ENCODE results near the gene INIP. TPM values are rescaled to one million over a fixed set of nuclear protein-coding genes. Genes with fewer than 3 reads are reported as not detected.
"Not testable (repeated sequence)": the region's sequence is repeated elsewhere in the genome, so short reads cannot be mapped to it uniquely, and the experiment has no call there.

The INIP gene
- total RNA-seq, 1 donor from 2014 or later, result 19.9 TPM

DNA sequence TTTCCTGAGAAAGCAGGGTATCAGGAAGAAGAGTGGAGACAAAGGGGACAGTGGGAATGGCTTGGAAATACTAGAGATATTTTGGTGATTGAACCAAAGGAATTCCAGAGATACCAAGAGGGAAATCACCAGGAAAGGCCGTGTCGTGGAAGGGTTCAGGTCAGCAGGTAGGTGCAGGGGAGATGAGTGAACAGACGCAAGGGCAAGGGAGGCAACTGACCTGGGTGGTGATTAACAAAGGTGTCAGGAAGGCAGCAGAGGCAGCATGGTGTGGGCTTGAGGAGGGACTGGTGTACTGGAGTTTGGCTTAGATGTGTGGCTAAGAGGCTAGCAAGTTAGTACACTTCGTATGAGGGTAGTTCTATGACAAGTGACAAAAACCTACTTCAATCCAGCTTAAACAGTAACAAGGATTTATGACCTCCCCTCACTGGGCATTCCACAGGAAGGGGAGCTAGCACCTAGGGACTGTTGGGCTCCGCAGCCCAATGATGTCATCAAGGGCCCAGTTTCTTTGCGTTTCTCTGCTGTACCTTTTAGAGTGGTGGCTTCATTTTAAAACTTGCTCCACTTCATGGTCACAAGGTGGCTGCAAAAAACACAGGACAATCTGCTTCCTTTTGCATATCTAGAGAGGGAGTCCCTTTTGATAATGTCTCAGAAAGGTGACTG lies 37.0 kb downstream of the INIP start:
- TF ChIP-seq POLR2A (IDR thresholded peaks at IDR 0.05) (no peak), POLR2AphosphoS5 (IDR thresholded peaks at IDR 0.05; ENCODE audit: insufficient read depth in 1 of 2, low read depth in 1 of 2) (no peak)
- TF ChIP-seq, protein P1, sequence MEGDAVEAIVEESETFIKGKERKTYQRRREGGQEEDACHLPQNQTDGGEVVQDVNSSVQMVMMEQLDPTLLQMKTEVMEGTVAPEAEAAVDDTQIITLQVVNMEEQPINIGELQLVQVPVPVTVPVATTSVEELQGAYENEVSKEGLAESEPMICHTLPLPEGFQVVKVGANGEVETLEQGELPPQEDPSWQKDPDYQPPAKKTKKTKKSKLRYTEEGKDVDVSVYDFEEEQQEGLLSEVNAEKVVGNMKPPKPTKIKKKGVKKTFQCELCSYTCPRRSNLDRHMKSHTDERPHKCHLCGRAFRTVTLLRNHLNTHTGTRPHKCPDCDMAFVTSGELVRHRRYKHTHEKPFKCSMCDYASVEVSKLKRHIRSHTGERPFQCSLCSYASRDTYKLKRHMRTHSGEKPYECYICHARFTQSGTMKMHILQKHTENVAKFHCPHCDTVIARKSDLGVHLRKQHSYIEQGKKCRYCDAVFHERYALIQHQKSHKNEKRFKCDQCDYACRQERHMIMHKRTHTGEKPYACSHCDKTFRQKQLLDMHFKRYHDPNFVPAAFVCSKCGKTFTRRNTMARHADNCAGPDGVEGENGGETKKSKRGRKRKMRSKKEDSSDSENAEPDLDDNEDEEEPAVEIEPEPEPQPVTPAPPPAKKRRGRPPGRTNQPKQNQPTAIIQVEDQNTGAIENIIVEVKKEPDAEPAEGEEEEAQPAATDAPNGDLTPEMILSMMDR (IDR thresholded peaks at IDR 0.05), result no peak
- intact Hi-C loops (cut with DNase I), result no loop called here
- no peaks in the 10 kb centered on the region for H3K36me3 ChIP-seq
- H3K27ac ChIP-seq, result no peak overlapping the region
- H3K4me3 ChIP-seq, result no peak overlapping the region
- DNase-seq (ENCODE audit: extremely low spot score in 2 of 2), result no peak
- H3K4me1 ChIP-seq, result no peaks in the 10 kb centered on the region
- H3K27me3 ChIP-seq, result no peaks in the 10 kb centered on the region
- peaks cover 6% of the 10 kb centered on the region for H3K9me3 ChIP-seq

- no peaks in the 10 kb centered on the region for H3K36me3 ChIP-seq
- no peak overlapping the region for H3K4me3 ChIP-seq
- H3K9me3 ChIP-seq, result peaks cover 6% of the 10 kb centered on the region
- DNase-seq (ENCODE audit: extremely low spot score in 2 of 2), result no peak
- no peaks in the 10 kb centered on the region for H3K27me3 ChIP-seq
- intact Hi-C loops (cut with DNase I), result no loop called here
- H3K4me1 ChIP-seq, result no peaks in the 10 kb centered on the region
- TF ChIP-seq, protein P1 (IDR thresholded peaks at IDR 0.05), result no peak
- TF ChIP-seq POLR2AphosphoS5 (IDR thresholded peaks at IDR 0.05; ENCODE audit: insufficient read depth in 1 of 2, low read depth in 1 of 2) (no peak), POLR2A (IDR thresholded peaks at IDR 0.05) (no peak)
- H3K27ac ChIP-seq, result no peak overlapping the region
Measured at GRCh38 chr9:112677040-112677439, 40.9 kb downstream of the INIP start.

- H3K36me3 ChIP-seq; H3K4me1 ChIP-seq; H3K4me3 ChIP-seq; H3K27me3 ChIP-seq; H3K9me3 ChIP-seq; intact Hi-C loops (cut with DNase I); H3K27ac ChIP-seq; DNase-seq (ENCODE audit: extremely low spot score in 2 of 2): not testable (repeated sequence)
Measured at GRCh38 chr9:112673221-112673620, 44.7 kb downstream of the INIP start.

DNA sequence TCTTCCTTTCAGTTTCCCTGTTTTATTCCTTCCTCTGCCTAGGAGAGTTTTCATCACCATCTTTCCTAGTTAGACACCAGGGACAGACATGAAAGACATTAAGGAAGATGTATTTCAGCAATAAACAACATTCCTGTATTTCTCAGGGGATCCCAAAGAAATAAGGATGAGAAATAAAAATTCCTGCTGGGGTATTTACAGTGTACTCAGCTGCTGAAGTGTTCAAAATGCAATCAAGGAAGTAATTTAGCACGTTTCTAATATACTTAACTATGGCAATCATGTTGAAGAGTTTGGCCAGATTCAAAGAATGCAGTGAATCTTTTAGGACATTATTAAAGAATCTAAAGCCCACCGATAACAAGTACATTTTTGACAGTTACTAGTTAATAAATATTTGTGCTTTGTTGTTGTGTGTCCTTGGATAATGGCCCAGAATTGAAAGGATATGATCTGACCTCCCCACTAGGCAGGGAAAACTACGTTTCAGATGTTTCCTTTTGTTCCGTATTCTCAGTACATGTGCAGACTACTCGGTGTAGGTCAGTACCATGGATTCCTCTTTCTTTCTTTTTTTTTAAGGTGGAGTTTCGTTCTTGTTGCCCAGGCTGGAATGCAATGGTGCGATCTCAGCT lies 46.8 kb downstream of the INIP start:
- Histone ChIP-seq H3K27ac (no peak overlapping the region), H3K27me3 (no peaks in the 10 kb centered on the region), H3K36me3 (no peaks in the 10 kb centered on the region), H3K9me3 (no peaks in the 10 kb centered on the region), H3K4me1 (peaks cover 4% of the 10 kb centered on the region), H3K4me3 (no peak overlapping the region)
- TF ChIP-seq POLR2AphosphoS5 (IDR thresholded peaks at IDR 0.05; ENCODE audit: insufficient read depth in 1 of 2, low read depth in 1 of 2) (no peak), POLR2A (IDR thresholded peaks at IDR 0.05) (no peak)
- TF ChIP-seq, protein P1 (IDR thresholded peaks at IDR 0.05), result no peak
- DNase-seq (ENCODE audit: extremely low spot score in 2 of 2), result no peak
- intact Hi-C loops (cut with DNase I), result no loop called here

DNA sequence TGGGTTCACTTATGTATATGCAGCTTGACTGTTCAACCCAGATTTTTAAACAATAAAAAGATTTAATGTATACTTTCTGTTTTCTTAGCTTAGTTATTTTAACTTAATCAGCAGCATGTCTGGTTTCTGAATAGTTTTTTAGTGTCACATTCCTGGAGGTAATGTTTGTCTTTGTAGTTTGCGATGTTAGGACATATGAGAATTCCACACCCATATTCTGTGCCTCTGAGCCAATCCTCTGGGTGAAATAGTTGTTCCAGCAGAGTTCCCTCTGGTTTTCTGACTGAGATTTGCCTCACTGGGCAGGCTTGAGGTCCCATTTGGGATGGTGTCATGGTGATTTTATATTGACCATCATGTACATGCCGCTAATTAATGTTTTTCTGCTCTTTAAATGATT lies 48.6 kb downstream of the INIP start:
- H3K4me3 ChIP-seq, result no peak overlapping the region
- H3K27ac ChIP-seq, result no peak overlapping the region
- no peak for DNase-seq (ENCODE audit: extremely low spot score in 2 of 2)
- peaks cover 4% of the 10 kb centered on the region for H3K4me1 ChIP-seq
- no peaks in the 10 kb centered on the region for H3K27me3 ChIP-seq
- intact Hi-C loops (cut with DNase I), result loop anchor here (5.0 kb wide), 1 partner anchor 628 kb away; no protein-coding TSS in a partner anchor
- H3K9me3 ChIP-seq, result no peaks in the 10 kb centered on the region
- no peaks in the 10 kb centered on the region for H3K36me3 ChIP-seq
- TF ChIP-seq POLR2AphosphoS5 (IDR thresholded peaks at IDR 0.05; ENCODE audit: insufficient read depth in 1 of 2, low read depth in 1 of 2) (no peak), POLR2A (IDR thresholded peaks at IDR 0.05) (no peak)
- TF ChIP-seq, protein P1 (IDR thresholded peaks at IDR 0.05), result no peak

Data from vagina (tissue), 2 donors.